Lung (tissue), 12 donors: Measurements from ENCODE around the gene PTN. TPM values are rescaled to one million over a fixed set of nuclear protein-coding genes. Genes with fewer than 3 reads are reported as not detected.
"Not testable (repeated sequence)": the region's sequence is repeated elsewhere in the genome, so short reads cannot be mapped to it uniquely, and the experiment has no call there.

ENCODE experiments used
- ATAC-seq: fragments of 200-7000 bp; cut with Tn5 transposase; one replicate; pipeline ENCODE4 v1.9.1; 2020; ENCODE audit warnings: moderate number of reproducible peaks; ENCODE audit not compliant: insufficient read depth, low FRiP score
- DNase-seq, 3 donors: peaks; one replicate each; pipeline ENCODE4 v3.0.0-alpha.2; 2013 to 2017
- H3K27ac ChIP-seq, 2 donors: one replicate each; pipeline ENCODE4 v1.5.1; 2013; ENCODE audit warnings: mild to moderate bottlenecking in 2 of 2, moderate library complexity in 2 of 2, control low read depth in 1 of 2, inconsistent platforms in 1 of 2, low read depth in 1 of 2, low read length in 1 of 2
- H3K27me3 ChIP-seq, 3 donors: one replicate each; pipeline ENCODE4 v1.5.1; 2013; ENCODE audit warnings: low read length in 2 of 3; ENCODE audit not compliant: control insufficient read depth in 3 of 3, insufficient read depth in 3 of 3
- H3K36me3 ChIP-seq, 4 donors: one replicate each; pipeline ENCODE4 v1.5.1; 2013; ENCODE audit warnings: low read length in 4 of 4, mild to moderate bottlenecking in 1 of 4, moderate library complexity in 1 of 4; ENCODE audit not compliant: control insufficient read depth in 4 of 4, insufficient read depth in 4 of 4
- H3K4me1 ChIP-seq, 5 donors: one replicate each; pipeline ENCODE4 v1.5.1; 2013; ENCODE audit warnings: low read length in 5 of 5, mild to moderate bottlenecking in 2 of 5, moderate library complexity in 1 of 5; ENCODE audit not compliant: control insufficient read depth in 5 of 5, insufficient read depth in 5 of 5
- H3K4me3 ChIP-seq: one replicate; pipeline ENCODE4 v1.5.1; 2013; ENCODE audit warnings: mild to moderate bottlenecking, control low read depth, moderate library complexity
- H3K9ac ChIP-seq, 2 donors: one replicate each; pipeline ENCODE4 v1.5.1; 2013; ENCODE audit warnings: low read length in 2 of 2, control low read depth in 1 of 2; ENCODE audit not compliant: insufficient read depth in 1 of 2
- H3K9me3 ChIP-seq, 4 donors: one replicate each; pipeline ENCODE4 v1.5.1; 2013; ENCODE audit warnings: low read length in 3 of 4, mild to moderate bottlenecking in 1 of 4, moderate library complexity in 1 of 4; ENCODE audit not compliant: control insufficient read depth in 4 of 4, insufficient read depth in 3 of 4
- WGBS, 2 donors: extraction: QIAGEN DNeasy Blood & Tissue Kit; methylation state at CpG; one replicate each; pipeline ENCODE4 v1.1.7; 2013; 5-methylcytosine and 5-hydroxymethylcytosine counted together
- polyA plus RNA-seq, 2 donors: library from polyadenylated mRNA; stranded (reverse); fragments of 200-250 nt; gene quantifications; one replicate each; pipeline ENCODE4 v1.2.1, GENCODE V29; 2013
- total RNA-seq, 2 donors: library from RNA; depleted of rRNA in 1 of 2; stranded (reverse); fragments of >200 nt in 1 of 2; gene quantifications; one replicate each; pipeline ENCODE4 v1.2.1, GENCODE V29; 2014 to 2021
- TF ChIP-seq, protein P1 (sequence below): IDR thresholded peaks from 2 replicates; pipeline ENCODE4 v1.5.1; 2012; ENCODE audit warnings: mild to moderate bottlenecking; ENCODE audit errors: control extremely low read depth, extremely low read depth
- donor health status: control.
- donor health status: control.
- donor health status: Bipolar disorder and iron deficiency.
- donor health status: healthy.
- donor health status: DM: yes; HTN: yes; CAD: no.

The PTN gene
- total and polyA plus RNA-seq, 4 donors: 0.77 to 43.1 (median 2.6) TPM

DNA sequence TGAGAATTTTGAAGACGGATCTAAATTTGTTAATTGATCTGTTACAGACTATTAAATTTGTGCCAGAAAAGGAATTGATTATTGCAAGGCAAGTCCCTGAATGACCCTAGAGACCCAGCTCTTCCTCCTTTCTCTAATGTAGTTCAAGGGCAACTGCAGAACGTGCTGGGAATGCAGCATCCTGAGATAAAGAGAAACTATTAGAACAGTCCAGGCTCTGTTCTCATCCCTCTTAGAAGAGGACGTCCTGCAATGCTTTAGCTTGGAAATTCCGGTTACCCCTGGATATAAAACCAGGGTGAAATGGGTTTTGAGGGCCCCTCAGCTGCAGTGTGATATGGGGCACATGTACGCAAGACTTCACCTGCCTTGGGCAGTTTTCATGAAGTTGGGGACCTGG is 67.3 kb downstream of the PTN start:
- Histone ChIP-seq H3K4me1 (no peaks in the 10 kb centered on the region), H3K36me3 (no peaks in the 10 kb centered on the region), H3K27me3 (no peaks in the 10 kb centered on the region), H3K9me3 (no peaks in the 10 kb centered on the region), H3K27ac (no peak overlapping the region), H3K4me3 (no peak overlapping the region), H3K9ac (no peak overlapping the region)
- ATAC-seq: no peak
- no peak for DNase-seq
- 80% methylated on average over 5 of the region's 5 CpGs for WGBS, 2 donors
- TF ChIP-seq, protein P1, sequence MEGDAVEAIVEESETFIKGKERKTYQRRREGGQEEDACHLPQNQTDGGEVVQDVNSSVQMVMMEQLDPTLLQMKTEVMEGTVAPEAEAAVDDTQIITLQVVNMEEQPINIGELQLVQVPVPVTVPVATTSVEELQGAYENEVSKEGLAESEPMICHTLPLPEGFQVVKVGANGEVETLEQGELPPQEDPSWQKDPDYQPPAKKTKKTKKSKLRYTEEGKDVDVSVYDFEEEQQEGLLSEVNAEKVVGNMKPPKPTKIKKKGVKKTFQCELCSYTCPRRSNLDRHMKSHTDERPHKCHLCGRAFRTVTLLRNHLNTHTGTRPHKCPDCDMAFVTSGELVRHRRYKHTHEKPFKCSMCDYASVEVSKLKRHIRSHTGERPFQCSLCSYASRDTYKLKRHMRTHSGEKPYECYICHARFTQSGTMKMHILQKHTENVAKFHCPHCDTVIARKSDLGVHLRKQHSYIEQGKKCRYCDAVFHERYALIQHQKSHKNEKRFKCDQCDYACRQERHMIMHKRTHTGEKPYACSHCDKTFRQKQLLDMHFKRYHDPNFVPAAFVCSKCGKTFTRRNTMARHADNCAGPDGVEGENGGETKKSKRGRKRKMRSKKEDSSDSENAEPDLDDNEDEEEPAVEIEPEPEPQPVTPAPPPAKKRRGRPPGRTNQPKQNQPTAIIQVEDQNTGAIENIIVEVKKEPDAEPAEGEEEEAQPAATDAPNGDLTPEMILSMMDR: no peak

DNA sequence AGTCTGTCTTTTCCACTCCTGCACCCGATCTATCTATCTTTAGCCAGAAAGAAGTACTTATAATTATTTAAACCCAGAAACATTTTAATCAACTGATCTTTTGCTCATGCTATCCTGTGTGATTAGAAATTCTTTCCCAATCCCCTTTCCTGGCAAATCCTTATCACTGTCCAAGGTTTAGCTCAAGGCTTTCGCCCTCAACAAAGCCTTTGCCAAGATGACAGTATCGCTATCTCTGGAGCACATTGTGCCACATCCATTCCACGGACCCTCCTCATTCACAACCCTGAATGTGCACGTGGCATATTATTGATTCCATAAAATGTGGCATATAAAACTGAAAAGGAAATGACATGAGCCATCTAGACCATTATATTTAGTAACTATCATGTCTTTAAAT is 71.3 kb downstream of the PTN start:
- no peaks in the 10 kb centered on the region for H3K4me1 ChIP-seq
- no peaks in the 10 kb centered on the region for H3K27me3 ChIP-seq
- H3K36me3 ChIP-seq: no peaks in the 10 kb centered on the region
- 87 to 89% methylated on average over 5 of the region's 5 CpGs for WGBS, 2 donors
- TF ChIP-seq, protein P1: no peak
- H3K9ac ChIP-seq: no peak overlapping the region
- ATAC-seq (no peak), DNase-seq (no peak)
- peaks cover 0 to 2% (median 0%) of the 10 kb centered on the region in 4 donors for H3K9me3 ChIP-seq
- no peak overlapping the region for H3K4me3 ChIP-seq
- H3K27ac ChIP-seq: no peak overlapping the region

DNA sequence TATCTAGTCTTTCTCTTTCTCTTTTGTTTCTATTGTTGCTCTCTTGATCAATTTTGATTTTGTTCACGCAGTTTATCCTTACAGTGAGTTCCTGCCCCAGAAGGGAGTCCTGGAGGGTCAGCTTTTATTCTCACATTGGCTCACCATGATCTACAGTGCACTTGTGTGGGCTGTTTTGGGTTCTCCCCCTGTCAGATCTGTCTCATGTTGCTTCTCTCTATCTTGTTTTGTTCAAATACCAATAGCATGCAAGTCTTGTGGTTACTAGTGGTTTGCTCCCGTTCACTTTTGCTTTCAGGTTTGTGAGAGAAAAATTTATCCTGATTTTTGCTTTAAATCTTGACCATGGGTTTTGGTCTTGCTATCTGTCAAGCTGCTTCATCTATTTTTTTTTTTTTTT is 74.3 kb downstream of the PTN start:
- Histone ChIP-seq H3K9ac (no peak overlapping the region), H3K27ac (no peak overlapping the region), H3K4me1 (peaks cover 0 to 4% (median 0%) of the 10 kb centered on the region in 5 donors), H3K36me3 (no peaks in the 10 kb centered on the region), H3K27me3 (no peaks in the 10 kb centered on the region), H3K9me3 (peaks cover 0 to 2% (median 0%) of the 10 kb centered on the region in 4 donors), H3K4me3 (no peak overlapping the region)
- TF ChIP-seq, protein P1: no peak
- no peak for DNase-seq
- 88% methylated on average over 2 of the region's 2 CpGs for whole genome bisulfite sequencing, 2 donors
- no peak for ATAC-seq

DNA sequence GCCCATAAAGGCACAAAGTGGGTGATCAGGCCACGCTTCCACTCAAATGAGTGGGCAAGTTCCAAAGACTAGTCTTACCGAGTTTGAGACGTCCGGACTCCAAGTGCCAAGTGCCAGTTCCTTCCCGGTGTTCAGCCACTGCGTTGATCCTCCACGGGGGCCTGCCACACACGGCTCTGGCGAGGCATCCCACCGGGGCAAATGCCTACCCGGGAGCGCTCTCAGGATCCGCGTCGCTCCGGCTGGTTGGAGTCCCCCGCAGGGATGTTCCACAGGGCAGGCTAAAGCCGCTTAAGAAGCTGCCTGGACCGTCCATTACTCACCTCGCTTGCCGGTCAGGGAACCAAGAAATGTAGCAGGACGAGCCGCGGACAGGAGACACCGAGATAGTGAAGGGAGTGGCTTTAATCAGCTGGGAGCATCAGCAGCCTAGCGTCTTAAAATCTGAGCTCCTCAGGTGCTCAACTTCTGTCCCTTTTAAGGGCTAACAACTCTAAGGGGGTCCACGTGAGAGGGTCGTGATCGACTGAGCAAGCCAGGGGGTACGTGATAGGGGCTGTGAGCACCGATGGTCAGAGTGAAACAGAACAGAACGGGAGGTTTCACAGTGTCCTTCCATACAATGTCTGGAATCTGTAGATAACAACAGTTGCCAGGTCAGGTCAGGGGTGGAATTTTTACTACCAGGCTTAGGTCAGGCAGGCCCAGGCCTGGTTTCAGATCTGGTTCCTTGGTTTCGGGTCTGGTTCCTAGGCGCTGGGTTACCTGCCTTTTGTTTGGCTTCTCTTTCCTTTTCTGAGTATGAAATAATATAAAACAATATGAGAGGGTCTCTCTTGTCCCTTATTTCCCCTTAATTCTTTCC is 75.3 kb downstream of the PTN start:
- not testable (repeated sequence) for H3K4me1 ChIP-seq, H3K27ac ChIP-seq, H3K9ac ChIP-seq, H3K27me3 ChIP-seq, H3K9me3 ChIP-seq, H3K4me3 ChIP-seq, ATAC-seq, DNase-seq, H3K36me3 ChIP-seq
- WGBS, 2 donors: 95% methylated on average over 34 of the region's 34 CpGs
